GM12875 (cell line): Measurements from ENCODE around the gene ANKRD13A.

ENCODE experiments used
- H3K4me3 ChIP-seq: one replicate; pipeline ENCODE4 v1.5.1; 2011; ENCODE audit warnings: low read depth, low read length, control low read depth
- TF ChIP-seq, protein P1 (sequence below): IDR thresholded peaks from 2 replicates; pipeline ENCODE4 v1.5.1; 2011; ENCODE audit warnings: low read depth, mild to moderate bottlenecking, control low read depth, inconsistent platforms, low read length, moderate library complexity, borderline replicate concordance; ENCODE audit not compliant: insufficient read depth

The ANKRD13A gene

DNA sequence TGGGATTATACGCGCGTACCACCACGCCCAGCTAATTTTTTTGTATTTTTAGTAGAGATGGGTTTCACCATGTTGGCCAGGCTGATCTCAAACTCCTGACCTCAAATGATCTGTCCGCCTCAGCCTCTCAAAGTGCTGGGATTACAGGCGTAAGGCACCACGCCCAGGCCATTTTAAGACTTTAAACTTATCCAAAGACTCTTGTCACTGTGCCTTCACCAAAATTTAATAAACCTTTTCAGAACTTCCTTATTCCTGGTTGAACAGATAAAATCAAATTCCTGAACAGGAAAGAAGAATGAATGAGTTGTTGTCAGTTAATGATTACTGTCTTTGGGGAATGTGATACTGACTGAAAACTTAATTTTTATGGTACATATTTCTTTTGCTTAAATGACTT, 40.9 kb upstream of the ANKRD13A start:
- TF ChIP-seq, protein P1, sequence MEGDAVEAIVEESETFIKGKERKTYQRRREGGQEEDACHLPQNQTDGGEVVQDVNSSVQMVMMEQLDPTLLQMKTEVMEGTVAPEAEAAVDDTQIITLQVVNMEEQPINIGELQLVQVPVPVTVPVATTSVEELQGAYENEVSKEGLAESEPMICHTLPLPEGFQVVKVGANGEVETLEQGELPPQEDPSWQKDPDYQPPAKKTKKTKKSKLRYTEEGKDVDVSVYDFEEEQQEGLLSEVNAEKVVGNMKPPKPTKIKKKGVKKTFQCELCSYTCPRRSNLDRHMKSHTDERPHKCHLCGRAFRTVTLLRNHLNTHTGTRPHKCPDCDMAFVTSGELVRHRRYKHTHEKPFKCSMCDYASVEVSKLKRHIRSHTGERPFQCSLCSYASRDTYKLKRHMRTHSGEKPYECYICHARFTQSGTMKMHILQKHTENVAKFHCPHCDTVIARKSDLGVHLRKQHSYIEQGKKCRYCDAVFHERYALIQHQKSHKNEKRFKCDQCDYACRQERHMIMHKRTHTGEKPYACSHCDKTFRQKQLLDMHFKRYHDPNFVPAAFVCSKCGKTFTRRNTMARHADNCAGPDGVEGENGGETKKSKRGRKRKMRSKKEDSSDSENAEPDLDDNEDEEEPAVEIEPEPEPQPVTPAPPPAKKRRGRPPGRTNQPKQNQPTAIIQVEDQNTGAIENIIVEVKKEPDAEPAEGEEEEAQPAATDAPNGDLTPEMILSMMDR = no peak
- H3K4me3 ChIP-seq = no peak overlapping the region

DNA sequence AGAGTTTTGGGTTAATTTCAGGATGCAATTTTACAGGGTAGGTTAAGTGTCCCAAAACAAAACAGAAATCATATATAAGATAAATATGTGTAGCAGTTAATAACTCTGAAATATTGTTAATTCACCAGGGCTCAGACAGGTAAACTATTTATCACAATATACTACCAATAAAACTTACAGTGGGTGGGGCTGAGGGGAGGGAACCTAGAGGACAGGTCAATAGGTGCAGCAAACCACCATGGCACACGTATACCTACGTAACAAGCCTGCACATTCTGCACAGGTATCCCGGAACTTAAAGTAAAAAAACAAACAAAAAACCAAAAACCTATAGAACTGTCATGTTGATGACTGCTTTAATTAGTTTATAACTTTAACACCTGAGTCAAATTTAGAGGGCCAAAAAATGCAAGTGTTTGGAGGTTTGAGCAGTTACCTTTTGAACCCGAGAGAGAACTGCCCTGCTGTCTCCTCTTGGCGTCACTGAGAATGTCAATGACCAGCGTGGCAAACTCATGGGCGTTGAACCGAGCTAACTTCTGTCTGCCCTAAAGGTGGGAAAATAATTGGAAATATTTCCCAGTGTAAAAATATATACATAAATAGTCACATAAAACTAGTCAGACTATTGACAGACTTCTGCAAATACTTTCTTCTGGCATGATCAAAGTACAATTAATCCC, 39.7 kb upstream of the ANKRD13A start:
- TF ChIP-seq, protein P1 = no peak
- no peak overlapping the region for H3K4me3 ChIP-seq

DNA sequence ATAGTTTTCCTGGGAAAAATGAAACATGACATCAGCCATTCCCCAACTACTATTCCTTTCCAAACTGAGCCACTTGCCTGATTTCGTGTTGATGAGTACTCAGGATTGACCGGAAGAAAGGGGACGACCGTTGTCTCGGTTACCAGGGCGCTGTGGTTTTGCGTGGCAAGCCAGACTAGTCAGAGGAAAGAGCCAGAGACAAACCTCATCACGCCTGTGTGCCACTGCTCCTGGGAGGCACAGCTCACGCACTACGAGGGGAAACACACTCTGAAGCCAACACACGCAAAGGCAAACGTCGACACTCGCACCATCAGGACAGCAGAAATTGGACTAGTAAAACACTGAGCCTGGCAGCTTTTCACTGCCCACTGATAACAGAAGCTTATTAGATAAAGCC, 38.0 kb upstream of the ANKRD13A start:
- no peak overlapping the region for H3K4me3 ChIP-seq
- TF ChIP-seq, protein P1 = no peak

DNA sequence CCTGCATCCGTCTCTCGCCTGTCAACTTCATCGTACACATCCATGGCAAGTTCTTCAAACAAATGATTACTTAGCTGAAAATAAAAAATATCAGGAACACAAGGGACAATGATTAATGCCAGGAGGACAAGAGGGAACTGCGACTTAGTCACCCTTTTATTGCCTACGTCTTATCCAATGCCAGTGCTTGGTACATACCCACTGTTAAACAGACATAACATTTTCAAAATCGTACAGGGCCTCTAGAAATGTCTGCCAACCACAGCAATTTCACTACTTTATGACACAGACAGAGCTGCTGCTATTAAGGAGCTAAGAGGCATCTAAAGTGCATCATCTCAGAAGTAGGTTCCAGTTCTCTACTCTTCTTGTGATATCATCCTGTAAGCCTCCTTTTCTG, 37.6 kb upstream of the ANKRD13A start:
- H3K4me3 ChIP-seq = no peak overlapping the region
- TF ChIP-seq, protein P1 = no peak

DNA sequence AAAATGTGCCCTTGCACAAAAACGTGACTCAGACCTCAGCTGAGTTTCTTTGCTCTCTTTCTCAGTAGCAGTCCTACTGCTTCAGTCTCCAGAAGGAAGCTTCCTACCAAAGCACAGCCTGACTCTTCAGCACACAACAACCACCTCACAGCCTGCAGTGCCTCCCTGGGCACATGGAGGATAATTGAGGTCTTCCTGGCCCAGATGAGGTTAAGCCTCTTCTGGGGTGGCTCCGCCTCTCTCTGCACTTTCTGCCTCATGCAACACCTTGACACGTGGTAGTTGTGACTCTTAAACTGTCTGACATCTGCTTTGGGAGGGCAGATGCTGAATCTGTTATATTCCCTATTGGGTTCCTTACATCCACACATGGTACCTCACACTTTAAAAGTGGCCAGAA, 36.8 kb upstream of the ANKRD13A start:
- H3K4me3 ChIP-seq = no peak overlapping the region
- TF ChIP-seq, protein P1 = no peak

DNA sequence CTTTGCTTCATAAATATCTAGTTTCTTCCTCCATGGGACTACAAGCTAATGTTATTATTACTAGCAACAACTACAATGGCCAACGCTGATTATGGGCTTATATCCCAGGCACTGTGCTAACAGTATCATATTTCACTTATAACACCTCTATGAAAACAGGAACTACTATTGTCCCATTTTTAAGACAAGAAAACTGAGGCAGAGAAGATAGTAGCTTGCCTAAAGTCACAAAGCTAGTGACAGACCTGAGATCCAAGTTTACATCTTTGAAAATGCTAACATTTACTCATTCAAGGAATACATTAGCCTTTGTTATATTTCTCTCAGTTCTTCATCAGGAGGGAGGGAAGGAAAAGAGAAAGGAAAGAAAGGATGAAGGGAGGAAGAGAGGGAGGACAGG, 35.9 kb upstream of the ANKRD13A start:
- TF ChIP-seq, protein P1 = no peak
- H3K4me3 ChIP-seq = no peak overlapping the region

DNA sequence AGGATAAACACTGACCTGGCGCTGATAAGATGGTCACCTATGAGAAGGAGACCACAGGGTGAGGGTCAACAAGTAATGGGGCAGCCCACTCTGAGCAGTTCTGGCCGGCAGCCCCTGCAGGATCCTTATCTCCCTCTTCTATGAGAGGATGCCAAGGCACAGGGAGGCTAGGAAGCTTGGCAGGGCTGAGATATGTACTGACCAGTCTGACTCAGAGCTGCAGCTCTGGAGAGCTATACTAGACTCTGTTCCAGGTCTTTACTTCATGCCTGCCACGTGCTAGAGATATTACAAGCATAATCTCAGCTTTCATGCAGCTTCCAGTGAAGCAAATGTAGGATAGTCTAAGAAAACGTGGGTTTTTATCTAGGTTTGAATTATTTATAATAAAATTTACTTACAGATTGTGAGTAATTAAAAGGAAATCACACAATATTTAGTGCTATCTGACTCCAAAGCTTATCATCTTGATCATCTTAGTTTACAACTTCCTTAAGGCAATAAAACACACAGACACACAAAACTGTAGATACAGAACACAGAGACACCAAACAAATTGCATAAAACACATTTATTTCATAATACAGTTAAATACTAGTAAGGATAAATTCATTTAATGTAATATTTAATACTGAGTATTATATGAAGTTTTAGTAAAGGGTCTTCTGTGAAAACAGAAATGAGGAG, 35.3 kb upstream of the ANKRD13A start:
- TF ChIP-seq, protein P1 = no peak
- H3K4me3 ChIP-seq = no peak overlapping the region
